Activated CD4-positive, alpha-beta T cell treated with anti-CD3 and anti-CD28 coated beads, Interleukin-2, amount 50 U/mL, for 4 hours (primary cell): ENCODE data around the gene THSD7B.
"Not testable (repeated sequence)": the region's sequence is repeated elsewhere in the genome, so short reads cannot be mapped to it uniquely, and the experiment has no call there.

Source experiments
- DNase-seq, 2 experiments: peaks; one replicate each; pipeline ENCODE4 v3.0.0-alpha.2; 2020

THSD7B gene

GRCh38 chr2:137435162-137435561 lies 669.8 kb downstream of the THSD7B start:
- DNase-seq, result no peak

DNA sequence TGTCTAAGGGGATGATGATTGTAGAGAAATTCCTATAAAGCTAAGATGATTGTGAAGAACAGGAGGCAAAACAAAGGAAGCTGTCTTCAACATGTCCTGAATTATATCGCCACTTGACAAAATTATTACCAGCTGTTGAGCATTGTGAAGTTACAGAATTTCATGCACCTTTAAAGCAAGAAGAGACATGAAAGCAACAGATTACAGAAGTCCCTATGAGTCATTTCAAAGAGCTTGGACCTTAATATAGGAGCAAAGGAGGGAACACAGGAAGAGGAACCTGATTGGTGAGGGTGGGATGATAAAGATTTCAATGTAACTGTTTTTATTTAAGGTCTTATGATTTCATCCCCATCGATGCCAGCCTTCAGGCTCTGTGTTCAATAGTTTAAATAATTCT lies 672.0 kb downstream of the THSD7B start:
- no peak for DNase-seq

GRCh38 chr2:137444970-137445369 lies 679.6 kb downstream of the THSD7B start:
- no peak for DNase-seq

- DNase-seq, result no peak
These were observed 684.1 kb downstream of the THSD7B start for GRCh38 chr2:137449454-137449853.

DNA sequence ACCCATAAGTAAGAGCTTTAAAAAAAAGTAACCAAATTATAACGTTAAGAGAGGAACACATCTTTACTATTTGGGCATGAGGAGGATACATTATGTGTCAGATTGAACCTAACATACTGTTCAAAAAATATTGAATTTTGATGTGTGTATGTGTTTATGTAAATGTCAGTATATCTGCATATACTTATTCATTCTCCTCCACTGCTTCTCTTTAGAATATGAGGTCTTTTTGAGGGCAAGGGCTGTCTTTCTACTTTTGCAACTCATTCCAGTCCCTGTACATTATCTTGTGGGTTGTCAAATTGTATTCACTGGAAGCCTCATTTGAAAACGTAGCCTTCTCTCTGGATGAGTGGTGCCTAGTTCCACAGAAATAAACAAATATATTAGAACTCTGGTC lies 689.5 kb downstream of the THSD7B start:
- DNase-seq, result no peak

- DNase-seq, result no peak
These were observed 702.0 kb downstream of the THSD7B start for GRCh38 chr2:137467246-137467862.

- DNase-seq, result no peak
These were observed 727.9 kb downstream of the THSD7B start for GRCh38 chr2:137493261-137493660.

DNA sequence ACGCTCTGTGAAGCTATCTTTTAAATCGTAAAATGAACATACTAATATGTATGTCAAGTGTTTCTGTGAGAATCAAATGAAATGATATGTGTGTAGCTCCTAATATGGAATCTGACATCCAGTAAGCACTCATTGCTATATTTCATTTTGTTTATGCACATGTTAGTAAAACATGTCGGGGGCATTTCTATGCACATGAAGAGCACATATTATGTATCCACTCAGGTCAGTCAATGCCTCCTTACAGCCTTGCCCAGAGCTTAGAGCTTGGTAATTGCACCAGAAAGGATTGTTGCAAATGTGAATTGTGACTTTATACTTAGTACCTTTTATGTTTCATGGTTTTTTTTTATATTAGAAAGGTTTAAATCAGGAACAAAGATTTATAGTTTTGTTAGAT lies 735.3 kb downstream of the THSD7B start:
- no peak for DNase-seq

DNA sequence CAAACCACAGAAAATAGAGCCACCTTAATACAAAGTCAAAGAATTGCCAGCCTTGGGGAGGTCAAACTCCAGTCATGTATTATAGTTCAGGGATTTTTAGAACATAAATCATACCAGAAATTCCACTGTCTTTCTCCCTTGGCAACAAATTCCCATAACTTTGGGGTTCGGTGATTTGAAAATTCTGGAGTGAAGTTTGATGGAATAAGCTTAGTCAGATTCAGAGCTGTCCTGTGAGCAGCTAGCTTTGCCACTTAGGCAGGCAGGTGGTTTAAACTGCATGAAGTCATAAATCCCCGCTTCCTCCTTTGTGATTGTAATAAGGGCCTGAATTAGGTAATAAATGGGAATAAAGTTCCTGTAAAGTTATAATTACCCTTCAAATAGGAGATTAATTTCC lies 741.9 kb downstream of the THSD7B start:
- DNase-seq, result no peak

DNA sequence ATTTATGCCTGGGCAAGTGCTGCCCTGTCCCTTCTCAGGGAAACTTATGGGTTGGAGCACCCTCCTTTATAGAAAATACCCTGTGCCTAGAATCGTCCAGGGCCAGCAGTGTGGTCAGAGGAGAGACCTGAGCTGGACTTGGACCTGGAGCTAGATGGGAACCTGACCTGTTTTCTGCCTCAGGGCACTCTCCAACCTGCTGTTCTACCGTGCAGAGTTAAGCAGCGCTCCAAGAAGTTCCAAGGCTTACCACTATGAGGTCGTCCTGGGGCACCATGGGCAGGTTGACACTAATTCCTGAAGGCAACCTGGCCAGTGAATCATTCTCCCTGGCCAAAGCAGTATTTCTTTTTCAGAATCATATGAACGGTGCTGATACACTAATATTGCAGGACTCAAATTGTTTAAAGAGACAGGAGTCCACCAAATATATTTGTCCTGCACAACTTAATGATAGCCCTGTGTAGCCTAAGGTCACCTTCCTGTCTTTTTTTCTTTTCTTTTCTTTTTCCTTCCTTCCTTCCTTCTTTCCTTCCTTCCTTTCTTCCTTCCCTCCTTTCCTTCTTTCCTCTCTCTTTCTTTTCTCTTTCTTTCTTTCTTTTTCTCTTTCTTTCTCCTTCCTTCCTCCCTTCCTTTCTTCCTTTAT lies 743.5 kb downstream of the THSD7B start:
- no peak for DNase-seq

DNA sequence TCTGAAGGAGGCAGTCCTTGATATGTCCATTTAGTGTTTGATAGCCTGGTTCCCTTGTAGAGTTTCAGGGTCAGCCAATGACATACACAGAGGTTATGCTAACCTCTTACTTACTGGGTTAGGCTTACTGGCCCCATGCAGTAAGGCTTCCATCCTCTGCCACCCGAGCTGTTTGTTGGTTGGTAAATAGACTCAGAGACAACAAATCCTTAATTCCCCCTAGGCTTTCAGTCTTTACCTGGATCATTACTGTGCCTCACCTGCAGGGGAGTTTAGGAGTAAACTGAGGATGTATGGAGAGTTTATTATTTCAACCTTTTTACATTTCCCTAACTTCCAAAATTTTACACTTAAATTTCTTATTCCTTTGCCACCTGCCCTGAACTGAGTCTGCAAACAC lies 746.2 kb downstream of the THSD7B start:
- DNase-seq, result no peak

- no peak for DNase-seq
These were observed 756.6 kb downstream of the THSD7B start for GRCh38 chr2:137521653-137522619.

DNA sequence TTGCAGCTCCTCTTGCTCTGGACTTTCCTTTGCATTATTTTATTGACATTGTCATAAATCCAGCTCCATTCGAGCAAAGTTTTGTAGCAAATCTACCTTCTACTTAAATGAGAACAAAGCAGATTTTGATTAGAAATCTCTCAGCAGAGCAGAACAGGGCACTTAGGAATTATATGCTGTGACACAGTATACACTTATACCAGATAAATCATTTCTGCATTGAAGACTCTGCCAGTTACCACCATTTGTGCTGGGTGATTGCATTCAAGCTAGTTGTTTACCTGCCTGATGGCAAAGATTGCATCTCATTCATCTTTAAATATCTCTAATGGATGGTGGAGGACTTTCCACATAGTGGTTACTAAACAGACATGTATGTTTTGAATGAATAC lies 757.3 kb downstream of the THSD7B start:
- DNase-seq, result no peak

- DNase-seq, result no peak
These were observed 758.6 kb downstream of the THSD7B start for GRCh38 chr2:137523931-137524330.

DNA sequence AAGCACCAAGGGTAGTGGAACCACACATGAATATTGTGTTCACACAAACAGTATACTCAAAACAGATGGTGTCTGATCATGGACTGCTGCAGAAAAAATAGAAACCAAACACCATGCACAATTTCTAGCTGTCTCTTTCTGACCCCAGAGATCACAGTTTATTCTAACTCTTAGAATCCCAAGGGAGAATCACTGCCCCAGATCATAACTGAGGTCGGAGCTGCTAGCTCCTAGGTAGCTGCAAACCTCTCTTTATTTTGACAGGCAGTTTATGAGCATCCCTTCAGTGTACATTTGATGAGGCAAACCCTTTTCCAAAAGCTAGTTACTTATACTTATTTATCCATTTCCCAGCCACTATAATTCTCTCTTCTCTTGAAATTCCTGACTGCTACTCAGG lies 759.8 kb downstream of the THSD7B start:
- no peak for DNase-seq

GRCh38 chr2:137525641-137526190 lies 760.4 kb downstream of the THSD7B start:
- no peak for DNase-seq

DNA sequence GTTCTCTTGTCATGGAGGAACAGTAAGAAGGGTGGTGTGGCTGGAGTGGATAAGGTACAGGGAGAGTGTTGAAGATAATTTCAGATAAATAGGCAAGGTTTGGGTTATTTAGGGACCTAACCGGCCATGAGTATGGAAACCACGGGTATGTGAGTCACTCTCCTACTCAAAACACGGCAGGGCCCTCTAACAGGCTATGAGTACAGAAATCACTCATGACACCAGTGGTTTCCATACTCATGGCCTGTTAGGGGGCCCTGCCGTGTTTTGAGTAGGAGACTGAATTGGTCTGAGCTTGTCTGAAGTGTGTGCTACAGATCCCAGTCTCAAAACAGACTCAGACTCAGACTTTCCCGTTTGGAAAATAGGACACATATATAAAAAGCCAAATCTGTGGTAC lies 770.6 kb downstream of the THSD7B start:
- DNase-seq, result no peak

DNA sequence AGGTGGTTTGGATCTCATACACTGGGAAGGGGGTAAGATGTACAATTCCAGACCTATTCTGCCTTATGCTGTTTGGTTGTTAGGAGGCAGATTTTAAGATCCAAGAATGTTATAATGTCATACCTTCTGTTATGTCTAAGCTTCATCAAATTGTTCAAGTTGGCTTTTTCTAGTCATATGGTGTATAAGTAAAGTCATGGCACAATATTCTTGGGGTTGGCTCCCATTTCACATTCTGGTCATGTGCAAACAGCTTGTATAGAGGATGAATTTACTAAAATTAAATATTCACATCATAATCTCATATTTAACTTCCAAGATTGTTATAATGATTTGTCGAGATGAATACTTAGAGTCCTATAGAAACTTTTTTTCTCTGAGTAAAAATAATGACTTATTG lies 774.0 kb downstream of the THSD7B start:
- no peak for DNase-seq

DNA sequence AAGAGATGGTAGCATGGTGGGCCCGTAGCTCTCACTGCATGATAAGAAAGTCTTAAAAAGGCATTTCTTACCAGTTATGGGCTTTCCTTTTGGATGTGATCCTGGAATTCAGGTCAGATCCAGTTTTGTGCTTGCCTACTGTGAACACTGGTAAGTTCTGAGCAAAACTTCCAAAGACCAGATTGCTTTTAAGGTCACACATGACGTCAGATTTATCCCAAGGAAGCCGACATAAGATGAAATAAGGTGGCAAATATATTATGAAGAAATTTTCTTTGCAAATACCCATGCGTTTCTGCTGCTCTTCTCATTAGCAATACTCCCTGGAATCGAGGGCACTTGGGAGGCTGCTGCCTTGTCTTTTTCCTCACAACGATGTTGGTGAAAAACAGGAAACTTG lies 782.5 kb downstream of the THSD7B start:
- no peak for DNase-seq

GRCh38 chr2:137566387-137566786 lies 801.0 kb downstream of the THSD7B start:
- no peak for DNase-seq

GRCh38 chr2:137570484-137570883 lies 805.1 kb downstream of the THSD7B start:
- no peak for DNase-seq

DNA sequence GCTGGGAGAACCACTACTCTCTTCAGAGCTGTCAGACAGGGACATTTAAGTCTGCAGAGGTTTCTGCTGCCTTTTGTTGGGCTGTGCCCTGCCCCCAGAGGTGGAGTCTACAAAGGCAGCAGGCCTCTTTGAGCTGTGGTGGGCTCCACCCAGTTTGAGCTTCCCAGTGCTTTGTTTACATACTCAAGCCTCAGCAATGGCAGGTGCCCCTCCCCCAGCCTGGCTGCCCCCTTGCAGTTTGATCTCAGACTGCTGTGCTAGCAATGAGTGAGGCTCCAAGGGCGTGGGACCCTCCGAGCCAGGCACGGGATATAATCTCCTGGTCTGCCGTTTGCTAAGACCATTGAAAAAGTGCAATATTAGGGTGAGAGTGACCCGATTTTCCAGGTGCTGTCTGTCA lies 822.5 kb downstream of the THSD7B start:
- DNase-seq, result not testable (repeated sequence)

DNA sequence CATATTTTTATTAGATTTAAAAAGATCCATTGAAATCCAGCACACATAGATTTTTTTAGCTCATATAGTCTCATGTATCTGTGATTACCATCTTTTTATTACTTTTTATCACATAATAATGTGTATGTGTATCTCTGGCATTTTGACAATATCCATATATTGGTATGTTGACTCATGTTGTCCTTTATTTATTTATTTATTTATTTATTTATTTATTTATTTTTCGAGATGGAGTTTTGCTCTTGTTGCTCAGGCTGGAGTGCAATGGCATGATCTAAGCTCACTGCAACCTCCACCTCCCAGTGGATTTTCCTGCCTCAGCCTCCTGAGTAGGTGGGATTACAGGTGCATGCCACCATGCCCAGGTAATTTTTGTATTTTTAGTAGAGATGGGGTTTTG lies 823.2 kb downstream of the THSD7B start:
- not testable (repeated sequence) for DNase-seq

DNA sequence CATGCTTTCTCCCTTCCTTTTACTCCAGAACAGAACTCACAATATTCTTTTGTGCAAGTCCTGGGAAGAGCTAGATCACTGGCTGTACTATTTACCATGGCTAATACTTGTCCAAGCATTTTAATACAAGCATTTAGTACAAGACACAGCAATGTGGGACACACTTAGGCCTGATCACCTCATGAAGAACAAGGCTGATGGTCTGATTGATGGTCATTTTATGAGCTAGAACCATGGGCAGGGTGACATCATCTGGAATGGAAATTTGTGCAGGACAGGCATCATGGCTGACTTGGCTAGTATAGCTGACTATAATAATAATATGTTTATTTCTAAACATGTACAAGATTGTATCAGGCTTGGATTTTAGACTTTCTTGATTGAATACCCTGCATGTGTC lies 824.8 kb downstream of the THSD7B start:
- DNase-seq, result no peak
